Dermis microvascular lymphatic vessel endothelial cell (primary cell): ENCODE measurements around the gene TCF12. TPM values are rescaled to one million over a fixed set of nuclear protein-coding genes. Genes with fewer than 3 reads are reported as not detected.
"Not testable (repeated sequence)": the region's sequence is repeated elsewhere in the genome, so short reads cannot be mapped to it uniquely, and the experiment has no call there.

ENCODE experiments used
- DNase-seq, 2 donors: peaks; one replicate each; pipeline versions ENCODE4 v3.0.0 to v3.0.0-alpha.2; 2010; ENCODE audit warnings: low read depth in 2 of 2
- total RNA-seq: library from RNA; depleted of rRNA; stranded (reverse); fragments of >200 nt; gene quantifications from 2 replicates; pipeline ENCODE4 v1.2.1, GENCODE V29; 2014

The TCF12 gene
- total RNA-seq, 1 donor from 2014 or later: 56.9 TPM

- no peak for DNase-seq
Observed at GRCh38 chr15:56946150-56946549, 27.7 kb downstream of the TCF12 start.

DNA sequence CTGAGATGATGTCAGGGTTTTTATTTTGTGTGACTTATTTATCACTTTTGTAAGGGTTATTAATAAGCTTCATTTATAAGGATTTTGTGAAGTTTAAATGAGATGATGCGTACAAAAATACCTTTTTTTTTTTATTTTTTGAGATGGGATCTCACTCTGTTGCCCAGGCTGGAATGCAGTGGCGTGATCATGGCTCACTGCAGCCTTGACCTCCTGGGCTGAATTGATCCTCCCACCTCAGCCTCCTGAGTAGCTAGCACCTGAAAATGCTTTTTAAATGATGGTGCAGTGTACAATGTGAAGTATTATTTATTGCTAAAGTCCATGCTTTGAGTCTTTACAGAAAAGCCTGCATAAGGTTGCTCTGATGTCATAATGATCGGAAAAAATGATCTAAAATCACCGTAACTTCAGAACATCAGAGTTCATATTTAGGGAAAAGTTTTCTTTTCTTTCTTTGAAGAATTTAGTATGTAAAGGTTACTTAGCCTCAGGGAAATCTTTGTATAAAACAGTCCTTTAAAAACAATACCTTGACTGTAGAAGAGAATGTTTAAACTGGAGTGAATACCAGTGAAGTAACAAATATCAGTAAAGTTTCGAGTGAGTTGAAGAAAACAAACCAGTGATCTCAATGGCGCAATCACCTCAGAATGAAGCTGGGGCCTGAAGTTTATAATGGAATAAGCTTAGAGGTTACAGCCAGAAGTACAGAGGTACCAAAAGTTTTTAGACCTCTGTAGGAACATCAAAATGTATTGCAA is 29.7 kb downstream of the TCF12 start:
- DNase-seq: no peak

DNA sequence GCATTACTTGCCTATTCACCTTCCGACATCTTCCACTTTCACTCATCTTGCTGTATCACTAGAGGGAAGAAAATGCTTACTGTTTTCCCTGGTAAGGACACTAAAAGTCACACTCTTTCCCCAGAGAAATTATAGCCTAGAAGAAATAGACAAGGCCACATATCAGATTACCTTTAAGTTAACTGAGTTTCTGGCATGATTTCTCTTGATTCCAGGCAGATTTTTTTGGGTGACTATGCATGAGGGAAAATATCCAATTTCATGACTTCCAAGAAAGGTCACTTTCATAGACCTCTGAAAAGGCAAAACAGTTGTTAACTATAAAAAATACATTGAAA is 30.3 kb downstream of the TCF12 start:
- DNase-seq: no peak

GRCh38 chr15:56950979-56951378 is 32.5 kb downstream of the TCF12 start:
- DNase-seq: no peak

DNA sequence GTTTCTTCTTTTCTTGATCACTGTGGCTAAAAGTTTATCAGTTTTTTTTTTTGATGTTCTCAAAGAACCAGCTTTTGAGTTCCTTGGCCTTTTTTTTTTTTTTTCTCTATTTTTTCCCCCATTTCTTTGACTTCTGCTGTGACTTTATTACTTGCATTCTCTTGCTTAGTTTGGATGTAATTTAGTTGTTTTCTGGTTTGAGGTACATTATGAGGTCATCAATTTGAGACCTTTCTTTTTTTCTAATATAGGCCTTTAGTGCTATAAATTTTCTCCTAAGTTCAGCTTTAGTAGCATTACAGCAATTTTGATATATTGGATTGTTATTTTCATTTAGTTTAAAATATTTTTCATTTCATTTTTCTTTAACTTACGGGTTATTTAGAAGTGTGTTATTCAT is 35.3 kb downstream of the TCF12 start:
- DNase-seq: no peak

DNA sequence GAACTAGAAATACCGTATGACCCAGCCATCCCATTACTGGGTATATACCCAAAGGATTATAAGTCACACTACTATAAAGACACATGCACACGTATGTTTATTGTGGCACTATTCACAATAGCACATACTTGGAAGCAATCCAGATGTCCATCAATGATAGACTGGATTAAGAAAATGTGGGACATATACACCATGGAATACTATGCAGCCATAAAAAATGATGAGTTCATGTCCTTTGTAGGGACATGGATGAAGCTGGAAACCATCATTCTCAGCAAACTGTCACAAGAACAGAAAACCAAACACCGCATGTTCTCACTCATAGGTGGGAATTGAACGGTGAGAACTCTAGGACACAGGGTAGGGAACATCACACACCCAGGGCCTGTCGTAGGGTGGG is 36.6 kb downstream of the TCF12 start:
- not testable (repeated sequence) for DNase-seq

DNA sequence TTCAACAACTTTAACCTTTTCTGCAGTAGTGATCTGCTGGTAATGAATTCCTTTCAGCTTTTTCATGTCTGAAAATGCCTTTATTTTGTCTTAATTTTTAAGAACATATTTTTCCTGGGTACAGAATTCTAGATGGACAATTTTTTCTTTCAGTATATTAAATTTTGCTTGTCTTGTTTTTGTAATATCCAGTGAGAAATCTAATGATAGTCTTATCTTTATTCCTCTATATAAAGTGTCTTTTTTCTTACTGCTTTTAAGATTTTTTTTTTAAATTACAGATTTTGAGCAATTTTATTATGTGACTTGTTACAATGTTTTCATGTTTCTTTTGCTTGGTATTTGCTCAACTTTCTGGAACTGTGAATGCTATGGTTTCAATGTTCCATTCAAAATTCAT is 38.1 kb downstream of the TCF12 start:
- no peak for DNase-seq

GRCh38 chr15:56957812-56958406 is 39.5 kb downstream of the TCF12 start:
- peak; percentile 9 to 55 for DNase-seq

- DNase-seq: no peak
Observed at GRCh38 chr15:56959318-56959648, 40.8 kb downstream of the TCF12 start.

DNA sequence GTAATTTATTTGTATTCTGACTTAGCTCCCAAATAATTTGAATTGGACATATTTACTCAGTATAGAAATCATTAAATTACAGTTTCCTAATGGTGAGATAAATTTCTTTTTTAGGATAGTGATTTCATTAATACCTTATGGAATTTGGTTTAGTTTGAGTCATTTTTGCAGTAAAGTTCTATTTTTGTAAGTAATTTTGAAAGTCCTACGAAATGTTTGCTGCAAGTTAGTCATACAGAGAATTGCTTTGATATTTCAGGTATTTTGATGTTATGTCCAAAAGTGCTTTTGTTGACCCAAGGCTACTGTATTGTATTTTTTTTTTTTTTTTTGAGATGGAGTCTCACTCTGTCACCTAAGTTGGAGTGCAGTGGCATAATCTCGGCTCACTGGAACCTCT is 41.7 kb downstream of the TCF12 start:
- no peak for DNase-seq

DNA sequence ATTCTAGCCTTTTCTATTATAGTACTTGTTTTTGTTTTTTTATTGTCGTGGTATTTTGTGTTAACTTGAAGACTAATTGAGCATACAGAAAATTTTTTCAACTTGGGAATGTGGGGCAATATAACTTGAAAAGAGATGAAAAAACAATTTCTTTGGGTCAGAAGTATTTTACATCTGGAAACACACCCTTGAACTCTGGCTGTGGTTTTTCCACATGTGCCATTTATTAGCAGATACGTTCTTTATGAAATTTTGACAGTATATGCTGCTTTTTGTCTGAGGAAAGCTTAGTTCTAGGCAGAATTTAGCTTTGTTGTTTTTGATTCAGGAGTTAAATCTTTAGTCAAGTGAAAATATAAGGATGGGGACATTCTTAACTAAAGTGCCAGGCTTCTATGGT is 44.7 kb downstream of the TCF12 start:
- DNase-seq: no peak

DNA sequence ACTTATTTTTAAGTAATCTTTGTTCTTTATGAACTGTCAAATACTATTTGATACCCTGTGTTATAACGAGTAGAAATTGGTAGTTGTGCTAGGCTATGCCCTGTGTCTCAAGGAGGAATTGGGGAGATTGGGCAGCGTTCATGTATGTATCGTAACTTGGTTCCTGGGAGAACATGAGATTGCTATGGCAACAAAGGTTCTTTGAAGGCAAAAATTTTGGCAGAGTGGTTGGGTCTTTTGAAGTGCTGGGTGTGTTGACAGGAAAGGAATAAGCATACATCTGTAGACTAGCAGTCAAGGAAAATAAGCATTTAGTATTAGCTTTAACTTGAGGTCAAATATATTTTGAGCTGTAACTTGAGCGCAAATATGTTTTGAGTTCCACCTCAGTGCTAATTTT is 45.3 kb downstream of the TCF12 start:
- no peak for DNase-seq

- no peak for DNase-seq
Observed at GRCh38 chr15:56964182-56964581, 45.7 kb downstream of the TCF12 start.

GRCh38 chr15:56965231-56966013 is 47.0 kb downstream of the TCF12 start:
- no peak for DNase-seq

DNA sequence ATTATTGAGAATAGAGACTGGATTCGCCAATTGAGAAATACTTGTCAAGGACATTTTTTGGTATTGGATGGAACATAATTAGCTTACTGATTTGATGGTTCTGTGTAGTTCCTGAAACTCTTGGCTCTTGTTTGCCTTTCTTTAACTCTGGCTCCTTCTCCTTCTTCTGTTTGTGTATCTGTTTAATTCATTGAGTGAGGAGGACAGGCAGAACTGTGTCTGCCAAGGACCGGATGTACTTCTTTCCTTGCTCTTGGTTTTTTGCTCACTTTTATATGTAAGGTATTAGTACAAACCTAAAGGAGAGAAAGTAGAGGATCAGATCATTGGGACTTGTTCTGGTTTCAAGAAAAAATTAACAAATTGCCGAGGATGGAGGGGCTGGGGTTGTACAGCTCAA is 48.9 kb downstream of the TCF12 start:
- no peak for DNase-seq

GRCh38 chr15:56968256-56968655 is 49.8 kb downstream of the TCF12 start:
- DNase-seq: no peak

GRCh38 chr15:56968821-56969220 is 50.4 kb downstream of the TCF12 start:
- DNase-seq: no peak

GRCh38 chr15:56969265-56969895 is 50.9 kb downstream of the TCF12 start:
- no peak for DNase-seq

- DNase-seq: no peak
Observed at GRCh38 chr15:56971571-56971970, 53.1 kb downstream of the TCF12 start.

DNA sequence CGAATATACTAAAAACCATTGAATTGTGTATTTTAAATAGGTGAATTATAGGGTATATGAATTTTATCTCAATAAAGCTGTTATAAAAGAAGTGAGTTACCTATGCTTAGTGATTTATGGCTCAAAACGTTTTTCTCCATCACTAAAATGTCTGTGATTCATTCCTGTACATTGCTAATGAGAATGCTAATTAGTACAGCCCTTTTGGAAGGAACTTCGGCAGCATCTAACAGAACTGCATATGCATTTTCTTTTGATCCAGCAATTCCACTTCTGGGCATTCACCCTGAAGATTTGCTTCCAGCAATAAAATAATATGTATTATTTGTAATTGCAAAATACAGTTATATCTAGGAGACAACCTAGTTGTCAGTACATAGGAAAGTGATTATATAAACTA is 53.6 kb downstream of the TCF12 start:
- DNase-seq: no peak

GRCh38 chr15:56972426-56972825 is 54.0 kb downstream of the TCF12 start:
- no peak for DNase-seq

DNA sequence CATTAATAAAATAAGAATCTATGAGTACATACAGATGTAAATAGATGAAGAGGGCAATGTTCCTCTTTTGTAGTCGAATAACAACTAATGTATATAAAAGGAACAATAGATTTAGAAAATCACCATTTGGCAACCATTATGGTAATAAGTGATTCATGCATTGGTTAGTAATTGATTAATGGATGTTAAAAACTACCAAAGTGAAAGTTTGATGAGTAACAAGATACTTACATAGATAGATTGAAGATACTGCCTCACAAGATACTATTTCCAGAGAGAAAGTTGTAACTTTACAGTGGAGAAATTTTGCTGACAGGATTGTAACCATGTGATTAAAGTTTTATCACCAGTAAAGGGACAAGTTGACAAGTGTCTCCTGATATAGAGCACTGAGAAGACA is 55.0 kb downstream of the TCF12 start:
- DNase-seq: no peak
